Hypothalamus (tissue), 51 donors: ENCODE data around the gene PGA4.
A peak's percentile ranks its signal among the peaks of the same experiment; 100 is the strongest.
"Not testable (repeated sequence)": the region's sequence is repeated elsewhere in the genome, so short reads cannot be mapped to it uniquely, and the experiment has no call there.

ENCODE experiments used
- DNase-seq, 51 donors: peaks; one replicate each; lab custom pipeline; 2025; lab: John Stamatoyannopoulos, UW

The PGA4 gene

GRCh38 chr11:61248071-61248470, 25.9 kb downstream of the PGA4 start:
- DNase-seq: not testable (repeated sequence)

- DNase-seq: not testable (repeated sequence)
These were observed 27.1 kb downstream of the PGA4 start for GRCh38 chr11:61249201-61249600.

GRCh38 chr11:61250796-61251765, 28.9 kb downstream of the PGA4 start:
- DNase-seq: not testable (repeated sequence)

- not testable (repeated sequence) for DNase-seq
These were observed 30.2 kb downstream of the PGA4 start for GRCh38 chr11:61252332-61252731.

GRCh38 chr11:61254403-61255025, 32.4 kb downstream of the PGA4 start:
- peak in 37 of 51 donors; percentile 2 to 69 (median 23) for DNase-seq

GRCh38 chr11:61256710-61257482, 34.7 kb downstream of the PGA4 start:
- no peak for DNase-seq

- DNase-seq: no peak
These were observed 36.4 kb downstream of the PGA4 start for GRCh38 chr11:61258546-61258945.

GRCh38 chr11:61259363-61259762, 37.2 kb downstream of the PGA4 start:
- DNase-seq: no peak

GRCh38 chr11:61264371-61264770, 42.2 kb downstream of the PGA4 start:
- DNase-seq: no peak

- DNase-seq: no peak
These were observed 42.6 kb downstream of the PGA4 start for GRCh38 chr11:61264795-61265194.

- DNase-seq: no peak
These were observed 43.2 kb downstream of the PGA4 start for GRCh38 chr11:61265357-61265756.

- no peak for DNase-seq
These were observed 44.5 kb downstream of the PGA4 start for GRCh38 chr11:61266602-61267001.

GRCh38 chr11:61267437-61267841, 45.3 kb downstream of the PGA4 start:
- no peak for DNase-seq

- no peak for DNase-seq
These were observed 46.6 kb downstream of the PGA4 start for GRCh38 chr11:61268588-61269250.

- no peak for DNase-seq
These were observed 48.4 kb downstream of the PGA4 start for GRCh38 chr11:61270354-61271076.

- no peak for DNase-seq
These were observed 50.6 kb downstream of the PGA4 start for GRCh38 chr11:61272731-61273130.

- DNase-seq: peak in 26 of 51 donors; percentile 10 to 69 (median 54)
These were observed 51.3 kb downstream of the PGA4 start for GRCh38 chr11:61273178-61274078.

- DNase-seq: no peak
These were observed 51.9 kb downstream of the PGA4 start for GRCh38 chr11:61274084-61274483.

- no peak for DNase-seq
These were observed 53.0 kb downstream of the PGA4 start for GRCh38 chr11:61275191-61275590.
